ENCODE measurements around the gene ZNF587. TPM values are rescaled to one million over a fixed set of nuclear protein-coding genes. Genes with fewer than 3 reads are reported as not detected.

Gene ZNF587
- total RNA-seq, 1 experiment from 2014 or later: 25.9 TPM

DNA sequence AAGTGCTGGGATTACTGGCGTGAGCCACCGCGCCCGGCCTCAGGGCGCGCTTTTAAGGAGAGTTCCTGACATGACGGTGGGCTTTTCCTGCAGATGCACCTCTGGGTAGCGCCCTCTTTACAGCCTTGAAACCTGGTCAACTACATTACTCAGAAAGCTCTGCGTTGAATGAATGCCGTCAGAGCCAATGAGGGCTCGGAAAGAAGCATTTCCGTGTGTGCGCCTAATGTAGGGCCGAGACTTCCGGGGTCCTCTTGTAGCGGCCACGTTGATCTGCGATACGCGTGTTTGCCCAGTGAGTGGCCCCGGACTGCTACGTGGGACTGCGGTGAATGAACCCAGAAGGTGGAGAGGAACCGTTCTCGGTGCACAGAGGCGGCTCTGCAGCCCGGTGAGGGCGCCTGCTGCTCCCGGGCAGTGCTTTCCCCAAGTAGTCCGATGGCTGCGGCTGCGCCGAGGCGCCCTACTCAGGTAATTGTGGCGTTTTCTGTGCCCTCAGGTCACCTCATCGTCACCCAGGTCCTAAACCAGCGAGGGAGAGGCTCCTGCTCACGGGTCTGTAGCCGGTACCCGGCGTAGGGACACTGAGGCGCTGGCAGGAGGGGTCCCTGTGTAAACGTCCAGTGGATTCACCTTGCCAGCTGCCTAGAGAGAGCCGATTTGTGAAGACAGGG, 30.0 kb upstream of the ZNF587 start (continued):
- TF ChIP-seq YY1 (IDR thresholded peaks at IDR 0.05; ENCODE audit: extremely low read depth, insufficient replicate concordance, low read depth, low read length): peak; percentile 54
- TF ChIP-seq, protein P1, sequence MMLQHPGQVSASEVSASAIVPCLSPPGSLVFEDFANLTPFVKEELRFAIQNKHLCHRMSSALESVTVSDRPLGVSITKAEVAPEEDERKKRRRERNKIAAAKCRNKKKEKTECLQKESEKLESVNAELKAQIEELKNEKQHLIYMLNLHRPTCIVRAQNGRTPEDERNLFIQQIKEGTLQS (IDR thresholded peaks at IDR 0.05): no peak

- RAD21 ChIA-PET (ENCODE audit: low non-redundant PET in 1 of 2, low total read pairs in 2 of 2, uncharacterized antibody in 2 of 2, unreplicated experiment in 2 of 2): no interaction called here
- TF ChIP-seq, protein P2, sequence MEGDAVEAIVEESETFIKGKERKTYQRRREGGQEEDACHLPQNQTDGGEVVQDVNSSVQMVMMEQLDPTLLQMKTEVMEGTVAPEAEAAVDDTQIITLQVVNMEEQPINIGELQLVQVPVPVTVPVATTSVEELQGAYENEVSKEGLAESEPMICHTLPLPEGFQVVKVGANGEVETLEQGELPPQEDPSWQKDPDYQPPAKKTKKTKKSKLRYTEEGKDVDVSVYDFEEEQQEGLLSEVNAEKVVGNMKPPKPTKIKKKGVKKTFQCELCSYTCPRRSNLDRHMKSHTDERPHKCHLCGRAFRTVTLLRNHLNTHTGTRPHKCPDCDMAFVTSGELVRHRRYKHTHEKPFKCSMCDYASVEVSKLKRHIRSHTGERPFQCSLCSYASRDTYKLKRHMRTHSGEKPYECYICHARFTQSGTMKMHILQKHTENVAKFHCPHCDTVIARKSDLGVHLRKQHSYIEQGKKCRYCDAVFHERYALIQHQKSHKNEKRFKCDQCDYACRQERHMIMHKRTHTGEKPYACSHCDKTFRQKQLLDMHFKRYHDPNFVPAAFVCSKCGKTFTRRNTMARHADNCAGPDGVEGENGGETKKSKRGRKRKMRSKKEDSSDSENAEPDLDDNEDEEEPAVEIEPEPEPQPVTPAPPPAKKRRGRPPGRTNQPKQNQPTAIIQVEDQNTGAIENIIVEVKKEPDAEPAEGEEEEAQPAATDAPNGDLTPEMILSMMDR (IDR thresholded peaks at IDR 0.05 in 2 of 3, conservative IDR thresholded peaks at IDR 0.05 in 1 of 3; ENCODE audit: borderline replicate concordance in 1 of 3, insufficient read depth in 1 of 3, low read depth in 2 of 3, low read length in 2 of 3): no peak
- TF ChIP-seq MAX (IDR thresholded peaks at IDR 0.05) (no peak), ELF1 (IDR thresholded peaks at IDR 0.05; ENCODE audit: borderline replicate concordance, low read depth) (no peak), TCF7L2 (IDR thresholded peaks at IDR 0.05; ENCODE audit: borderline replicate concordance, extremely low read depth, insufficient read depth, insufficient read length) (no peak), CEBPB (IDR thresholded peaks at IDR 0.05; ENCODE audit: low read depth) (no peak), YY1 (IDR thresholded peaks at IDR 0.05; ENCODE audit: extremely low read depth, insufficient replicate concordance, low read depth, low read length) (no peak), SIN3A (IDR thresholded peaks at IDR 0.05; ENCODE audit: low read depth) (no peak), CBX3 (IDR thresholded peaks at IDR 0.05; ENCODE audit: low read depth) (no peak), FOSL1 (IDR thresholded peaks at IDR 0.05; ENCODE audit: low read depth) (no peak), RAD21 (IDR thresholded peaks at IDR 0.05; ENCODE audit: low read depth) (no peak), ZNF274 (IDR thresholded peaks at IDR 0.05; ENCODE audit: low read depth, low read length) (no peak), EGR1 (IDR thresholded peaks at IDR 0.05; ENCODE audit: low read depth) (no peak), POLR2AphosphoS5 (IDR thresholded peaks at IDR 0.05; ENCODE audit: low read depth, low read length) (no peak), EZH2phosphoT487 (IDR thresholded peaks at IDR 0.05; ENCODE audit: borderline replicate concordance) (no peak), EZH2 (IDR thresholded peaks at IDR 0.05) (no peak), ZFX (IDR thresholded peaks at IDR 0.05) (no peak)
- TF ChIP-seq, protein P1 (IDR thresholded peaks at IDR 0.05): no peak
- TF ChIP-seq, protein P3, sequence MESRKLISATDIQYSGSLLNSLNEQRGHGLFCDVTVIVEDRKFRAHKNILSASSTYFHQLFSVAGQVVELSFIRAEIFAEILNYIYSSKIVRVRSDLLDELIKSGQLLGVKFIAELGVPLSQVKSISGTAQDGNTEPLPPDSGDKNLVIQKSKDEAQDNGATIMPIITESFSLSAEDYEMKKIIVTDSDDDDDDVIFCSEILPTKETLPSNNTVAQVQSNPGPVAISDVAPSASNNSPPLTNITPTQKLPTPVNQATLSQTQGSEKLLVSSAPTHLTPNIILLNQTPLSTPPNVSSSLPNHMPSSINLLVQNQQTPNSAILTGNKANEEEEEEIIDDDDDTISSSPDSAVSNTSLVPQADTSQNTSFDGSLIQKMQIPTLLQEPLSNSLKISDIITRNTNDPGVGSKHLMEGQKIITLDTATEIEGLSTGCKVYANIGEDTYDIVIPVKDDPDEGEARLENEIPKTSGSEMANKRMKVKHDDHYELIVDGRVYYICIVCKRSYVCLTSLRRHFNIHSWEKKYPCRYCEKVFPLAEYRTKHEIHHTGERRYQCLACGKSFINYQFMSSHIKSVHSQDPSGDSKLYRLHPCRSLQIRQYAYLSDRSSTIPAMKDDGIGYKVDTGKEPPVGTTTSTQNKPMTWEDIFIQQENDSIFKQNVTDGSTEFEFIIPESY (IDR thresholded peaks at IDR 0.05; ENCODE audit: extremely low read depth, insufficient replicate concordance, low read length): no peak
- POLR2A ChIA-PET: interaction anchor here (0.6 kb wide), 1 partner anchor 522 kb away, joined by 3 read pairs; no protein-coding TSS in a partner anchor
- Histone ChIP-seq H3K4me1 (ENCODE audit: control insufficient read depth in 1 of 2, insufficient read depth in 2 of 2, low read length in 2 of 2) (peaks cover 0 to 14% of the 10 kb centered on the region in 2 experiments; a peak in 3 of 4 replicates), H4K20me1 (ENCODE audit: insufficient read depth) (peaks cover 6% of the 10 kb centered on the region; the same call in 1 of the 2 replicates), H3K36me3 (ENCODE audit: control insufficient read depth in 1 of 2, insufficient read depth in 2 of 2, low read length in 2 of 2) (peaks cover under 1 to 10% of the 10 kb centered on the region in 2 experiments; a peak in 2 of 4 replicates), H3K4me2 (ENCODE audit: low read length) (peak overlapping the region; percentile 85), H3K27me3 (ENCODE audit: insufficient read depth, low read length) (no peaks in the 10 kb centered on the region), H2AFZ (ENCODE audit: low read depth, low read length, poor library complexity, severe bottlenecking) (no peak overlapping the region), H3K79me2 (ENCODE audit: insufficient read depth, low read length) (peaks cover 62% of the 10 kb centered on the region), H3K27ac (ENCODE audit: low read depth, low read length) (no peak overlapping the region), H3K9ac (ENCODE audit: low read length) (peak overlapping the region; percentile 98), H3K9me2 (ENCODE audit: insufficient read depth) (no peaks in the 10 kb centered on the region), H3K9me3 (ENCODE audit: control insufficient read depth in 1 of 2, insufficient read depth in 1 of 2, low read depth in 1 of 2, low read length in 2 of 2) (no peaks in the 10 kb centered on the region), H3K4me3 (replicated peaks in 1 of 2; ENCODE audit: low read depth in 1 of 2, low read length in 2 of 2) (peak overlapping the region; percentile 71 to 95)
- CTCF ChIA-PET: no interaction called here
- no TSS peak for BruUV-seq (replicated peaks)
- intact Hi-C loops (cut with micrococcal nuclease): no loop called here
- no peak for ATAC-seq
- DNase-seq (ENCODE audit: low read depth, low spot score): no peak
Observed at GRCh38 chr19:57820599-57820998, 29.1 kb upstream of the ZNF587 start.

Data from HCT116 (cell line).